Measurements from ENCODE around the gene DNAL4. TPM values are rescaled to one million over a fixed set of nuclear protein-coding genes. Genes with fewer than 3 reads are reported as not detected.

DNAL4 gene
- total and polyA plus RNA-seq, 11 donors = 7.9 to 16.4 (median 10.4) TPM

GRCh38 chr22:38833061-38833460 is 39.1 kb upstream of the DNAL4 start:
- 56 to 88% (median 76%) methylated on average over 1 to 3 of the region's 3 CpGs for WGBS, 4 donors
- TF ChIP-seq CTCF (IDR thresholded peaks at IDR 0.05) (no peak), POLR2A (IDR thresholded peaks at IDR 0.05) (no peak)
- ATAC-seq (no peak), DNase-seq (no peak)
- H3K4me1 ChIP-seq = no peaks in the 10 kb centered on the region
- no peaks in the 10 kb centered on the region for H3K36me3 ChIP-seq
- no peak overlapping the region for H3K4me3 ChIP-seq
- H3K9me3 ChIP-seq = no peaks in the 10 kb centered on the region
- H3K27ac ChIP-seq = no peak overlapping the region
- no peaks in the 10 kb centered on the region for H3K27me3 ChIP-seq
- intact Hi-C loops (cut with DNase I) = no loop called here

GRCh38 chr22:38832005-38832978 is 38.3 kb upstream of the DNAL4 start:
- WGBS, 4 donors = 75 to 81% (median 80%) methylated on average over 25 to 30 of the region's 30 CpGs
- ATAC-seq (no peak), DNase-seq (no peak)
- Histone ChIP-seq H3K4me3 (no peak overlapping the region), H3K36me3 (no peaks in the 10 kb centered on the region), H3K27me3 (no peaks in the 10 kb centered on the region), H3K9me3 (no peaks in the 10 kb centered on the region), H3K4me1 (no peaks in the 10 kb centered on the region), H3K27ac (no peak overlapping the region)
- TF ChIP-seq CTCF (IDR thresholded peaks at IDR 0.05) (no peak), POLR2A (IDR thresholded peaks at IDR 0.05) (no peak)
- intact Hi-C loops (cut with DNase I) = no loop called here

GRCh38 chr22:38831166-38831945 is 37.4 kb upstream of the DNAL4 start:
- no peaks in the 10 kb centered on the region for H3K4me1 ChIP-seq
- intact Hi-C loops (cut with DNase I) = no loop called here
- H3K36me3 ChIP-seq = no peaks in the 10 kb centered on the region
- H3K9me3 ChIP-seq = no peaks in the 10 kb centered on the region
- TF ChIP-seq POLR2A (IDR thresholded peaks at IDR 0.05) (no peak), CTCF (IDR thresholded peaks at IDR 0.05) (no peak)
- WGBS, 4 donors = 88 to 92% (median 91%) methylated on average over 11 to 16 of the region's 16 CpGs
- no peak for ATAC-seq
- H3K27ac ChIP-seq = no peak overlapping the region
- no peaks in the 10 kb centered on the region for H3K27me3 ChIP-seq
- H3K4me3 ChIP-seq = no peak overlapping the region
- no peak for DNase-seq

GRCh38 chr22:38830845-38831108 is 36.8 kb upstream of the DNAL4 start:
- Histone ChIP-seq H3K9me3 (no peaks in the 10 kb centered on the region), H3K27me3 (no peaks in the 10 kb centered on the region), H3K4me3 (no peak overlapping the region), H3K4me1 (no peaks in the 10 kb centered on the region), H3K36me3 (no peaks in the 10 kb centered on the region), H3K27ac (no peak overlapping the region)
- DNase-seq (no peak), ATAC-seq (no peak)
- 67 to 90% (median 76%) methylated on average over 7 of the region's 7 CpGs for WGBS, 4 donors
- no peak for TF ChIP-seq POLR2A (IDR thresholded peaks at IDR 0.05)
- TF ChIP-seq CTCF (IDR thresholded peaks at IDR 0.05) = no peak
- intact Hi-C loops (cut with DNase I) = no loop called here
